Measurements from ENCODE around the gene RFNG.
A peak's percentile ranks its signal among the peaks of the same experiment; 100 is the strongest.
"Not testable (repeated sequence)": the region's sequence is repeated elsewhere in the genome, so short reads cannot be mapped to it uniquely, and the experiment has no call there.

The RFNG gene

GRCh38 chr17:82041144-82041814 is 10.3 kb downstream of the RFNG start:
- DNase-seq = no peak

- no peak for DNase-seq
Measured at GRCh38 chr17:82039695-82040299, 11.8 kb downstream of the RFNG start.

GRCh38 chr17:82038796-82039409 is 12.7 kb downstream of the RFNG start:
- DNase-seq = not testable (repeated sequence)

GRCh38 chr17:82037889-82038195 is 13.8 kb downstream of the RFNG start:
- DNase-seq = no peak

GRCh38 chr17:82037092-82037888 is 14.3 kb downstream of the RFNG start, which contains the start of gene DCXR:
DCXR (minus strand) TSS chr17:82037697; CDS start chr17:82037682, 15 bp downstream.
- DNase-seq = peak; percentile 97

- DNase-seq = no peak
Measured at GRCh38 chr17:82036634-82037091, 14.9 kb downstream of the RFNG start.

GRCh38 chr17:82035956-82036633 is 15.5 kb downstream of the RFNG start:
- no peak for DNase-seq

- no peak for DNase-seq
Measured at GRCh38 chr17:82035488-82035887, 16.1 kb downstream of the RFNG start.

GRCh38 chr17:82034371-82035011 is 17.1 kb downstream of the RFNG start:
- DNase-seq = no peak

- no peak for DNase-seq
Measured at GRCh38 chr17:82033359-82034085, 18.1 kb downstream of the RFNG start.

- peak; percentile 64 for DNase-seq
Measured at GRCh38 chr17:82031885-82032627, 19.6 kb downstream of the RFNG start.

GRCh38 chr17:82031303-82031884 is 20.2 kb downstream of the RFNG start, which contains the start of gene RAC3:
RAC3 (plus strand) TSS chr17:82031678; CDS start chr17:82031762, 84 bp downstream.
- DNase-seq = no peak

GRCh38 chr17:82030470-82031302 is 20.9 kb downstream of the RFNG start:
- peak; percentile 88 for DNase-seq

- DNase-seq = no peak
Measured at GRCh38 chr17:82029990-82030469, 21.6 kb downstream of the RFNG start.

- DNase-seq = no peak
Measured at GRCh38 chr17:82029391-82029790, 22.2 kb downstream of the RFNG start.

GRCh38 chr17:82028966-82029365 is 22.6 kb downstream of the RFNG start:
- no peak for DNase-seq

GRCh38 chr17:82028246-82028645 is 23.4 kb downstream of the RFNG start:
- no peak for DNase-seq

GRCh38 chr17:82025401-82026107 is 26.1 kb downstream of the RFNG start:
- DNase-seq = no peak

GRCh38 chr17:82024859-82025258 is 26.8 kb downstream of the RFNG start:
- no peak for DNase-seq
